ENCODE data around the gene LRIG1. TPM values are rescaled to one million over a fixed set of nuclear protein-coding genes. Genes with fewer than 3 reads are reported as not detected.

LRIG1 gene, protein sequence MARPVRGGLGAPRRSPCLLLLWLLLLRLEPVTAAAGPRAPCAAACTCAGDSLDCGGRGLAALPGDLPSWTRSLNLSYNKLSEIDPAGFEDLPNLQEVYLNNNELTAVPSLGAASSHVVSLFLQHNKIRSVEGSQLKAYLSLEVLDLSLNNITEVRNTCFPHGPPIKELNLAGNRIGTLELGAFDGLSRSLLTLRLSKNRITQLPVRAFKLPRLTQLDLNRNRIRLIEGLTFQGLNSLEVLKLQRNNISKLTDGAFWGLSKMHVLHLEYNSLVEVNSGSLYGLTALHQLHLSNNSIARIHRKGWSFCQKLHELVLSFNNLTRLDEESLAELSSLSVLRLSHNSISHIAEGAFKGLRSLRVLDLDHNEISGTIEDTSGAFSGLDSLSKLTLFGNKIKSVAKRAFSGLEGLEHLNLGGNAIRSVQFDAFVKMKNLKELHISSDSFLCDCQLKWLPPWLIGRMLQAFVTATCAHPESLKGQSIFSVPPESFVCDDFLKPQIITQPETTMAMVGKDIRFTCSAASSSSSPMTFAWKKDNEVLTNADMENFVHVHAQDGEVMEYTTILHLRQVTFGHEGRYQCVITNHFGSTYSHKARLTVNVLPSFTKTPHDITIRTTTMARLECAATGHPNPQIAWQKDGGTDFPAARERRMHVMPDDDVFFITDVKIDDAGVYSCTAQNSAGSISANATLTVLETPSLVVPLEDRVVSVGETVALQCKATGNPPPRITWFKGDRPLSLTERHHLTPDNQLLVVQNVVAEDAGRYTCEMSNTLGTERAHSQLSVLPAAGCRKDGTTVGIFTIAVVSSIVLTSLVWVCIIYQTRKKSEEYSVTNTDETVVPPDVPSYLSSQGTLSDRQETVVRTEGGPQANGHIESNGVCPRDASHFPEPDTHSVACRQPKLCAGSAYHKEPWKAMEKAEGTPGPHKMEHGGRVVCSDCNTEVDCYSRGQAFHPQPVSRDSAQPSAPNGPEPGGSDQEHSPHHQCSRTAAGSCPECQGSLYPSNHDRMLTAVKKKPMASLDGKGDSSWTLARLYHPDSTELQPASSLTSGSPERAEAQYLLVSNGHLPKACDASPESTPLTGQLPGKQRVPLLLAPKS
- 100 to 1,000 TPM; 150 to 226 (median 210) TPM for total RNA-seq
- polyA plus RNA-seq = 10 to 100 TPM in 1 of 3 donors, 1 to 10 TPM in 2; 4.2 to 36.1 (median 6.0) TPM

GRCh38 chr3:66500576-66501482 lies at the start of gene LRIG1:
Gene LRIG1, minus strand, starts transcription at chr3:66501022. Its CDS starts 615 bp downstream, at chr3:66500407.
- H3K27ac ChIP-seq = peak within 1 kb of the TSS; percentile 90 to 97 (median 94)
- H3K4me1 ChIP-seq = peaks cover 0 to 46% (median 40%) of the 10 kb centered on the region in 4 donors
- H3K4me3 ChIP-seq = peak within 1 kb of the TSS; percentile 82 to 99 (median 87)
- WGBS, 2 donors = 1% methylated on average over 109 of the region's 109 CpGs
- intact Hi-C loops (cut with DNase I) = loop anchor here (2.0 to 5.0 kb wide), 7 partner anchors 49 to 464 kb away; partner anchors contain the start of gene MAGI1
- TF ChIP-seq POLR2A (IDR thresholded peaks at IDR 0.05) (no peak), POLR2AphosphoS5 (IDR thresholded peaks at IDR 0.05) (peak; percentile 79 to 94 (median 89)), CTCF (IDR thresholded peaks at IDR 0.05) (peak; percentile 16 to 49 (median 32)), EP300 (IDR thresholded peaks at IDR 0.05) (peak in 1 of 4 donors; percentile 36)
- H3K36me3 ChIP-seq = no peaks in the 10 kb centered on the region
- peak; percentile 100 for DNase-seq
- no peaks in the 10 kb centered on the region for H3K9me3 ChIP-seq
- H3K27me3 ChIP-seq = no peaks in the 10 kb centered on the region

DNA sequence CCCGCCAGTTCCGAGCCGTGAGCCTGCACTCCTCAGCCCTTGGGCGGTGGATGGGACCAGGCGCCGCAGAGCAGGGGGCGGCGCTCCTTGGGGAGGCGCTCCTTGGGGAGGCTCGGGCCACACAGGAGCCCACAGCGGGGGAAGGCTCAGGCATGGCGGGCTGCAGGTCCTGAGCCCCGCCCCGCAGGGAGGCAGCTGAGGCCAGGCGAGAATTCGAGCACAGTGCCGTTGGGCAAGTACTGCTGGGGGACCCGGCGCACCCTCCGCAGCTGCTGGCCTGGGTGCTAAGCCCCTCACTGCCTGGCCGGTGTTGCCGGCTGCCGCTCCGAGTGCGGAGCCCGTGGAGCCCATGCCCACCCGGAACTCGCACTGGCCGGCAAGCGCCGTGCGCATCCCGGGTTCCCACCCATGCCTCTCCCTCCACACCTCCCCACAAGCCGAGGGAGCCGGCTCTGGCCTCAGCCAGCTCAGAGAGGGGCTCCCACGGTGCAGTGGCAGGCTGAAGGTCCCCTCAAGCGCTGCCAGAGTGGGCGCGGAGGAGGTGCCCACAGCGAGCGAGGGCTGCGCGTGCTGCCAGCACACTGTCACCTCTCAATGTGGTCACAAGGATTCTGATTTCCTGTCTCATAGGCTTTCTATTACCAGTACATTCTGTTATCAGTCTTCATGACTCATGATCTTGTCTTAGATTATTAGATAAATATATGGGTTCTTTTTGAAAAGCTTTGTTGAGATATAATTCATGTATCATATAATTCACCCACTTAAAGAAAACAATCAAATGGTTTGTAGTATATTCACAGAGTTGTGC lies 44.0 kb upstream of the LRIG1 start:
- WGBS, 2 donors = 97% methylated on average over 43 of the region's 43 CpGs
- no peaks in the 10 kb centered on the region for H3K9me3 ChIP-seq
- intact Hi-C loops (cut with DNase I) = no loop called here
- TF ChIP-seq POLR2AphosphoS5 (IDR thresholded peaks at IDR 0.05) (no peak), POLR2A (IDR thresholded peaks at IDR 0.05) (no peak)
- DNase-seq = no peak
- H3K27ac ChIP-seq = no peak overlapping the region
- no peak overlapping the region for H3K4me3 ChIP-seq
- no peaks in the 10 kb centered on the region for H3K36me3 ChIP-seq
- no peaks in the 10 kb centered on the region for H3K4me1 ChIP-seq
- no peaks in the 10 kb centered on the region for H3K27me3 ChIP-seq

DNA sequence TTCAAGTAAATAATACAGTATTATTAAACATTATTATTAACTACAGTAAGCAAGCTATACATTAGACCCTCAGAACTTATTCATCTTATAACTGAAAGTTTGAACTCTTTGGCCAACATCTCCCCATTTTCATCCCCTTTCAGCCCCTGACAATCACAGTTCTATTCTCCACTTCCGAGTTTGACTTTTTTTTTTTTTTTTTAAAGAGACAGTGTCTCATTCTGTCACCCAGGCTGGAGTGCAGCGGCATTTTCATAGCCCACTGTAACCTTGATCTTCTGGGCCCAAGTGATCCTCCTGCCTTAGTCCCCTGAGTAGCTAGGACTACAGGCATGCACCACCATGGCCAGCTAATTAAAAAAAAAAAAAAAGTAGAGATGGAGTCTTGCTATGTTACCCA lies 41.3 kb upstream of the LRIG1 start:
- TF ChIP-seq CTCF (IDR thresholded peaks at IDR 0.05) (no peak), POLR2A (IDR thresholded peaks at IDR 0.05) (no peak), POLR2AphosphoS5 (IDR thresholded peaks at IDR 0.05) (no peak), EP300 (IDR thresholded peaks at IDR 0.05) (no peak)
- no peaks in the 10 kb centered on the region for H3K9me3 ChIP-seq
- intact Hi-C loops (cut with DNase I) = no loop called here
- H3K36me3 ChIP-seq = no peaks in the 10 kb centered on the region
- 43 to 73% methylated on average over 2 of the region's 2 CpGs for WGBS, 2 donors
- H3K27me3 ChIP-seq = no peaks in the 10 kb centered on the region
- no peak overlapping the region for H3K4me3 ChIP-seq
- no peak for DNase-seq
- H3K27ac ChIP-seq = no peak overlapping the region
- H3K4me1 ChIP-seq = no peaks in the 10 kb centered on the region

- no peaks in the 10 kb centered on the region for H3K27me3 ChIP-seq
- H3K4me3 ChIP-seq = no peak overlapping the region
- 88 to 89% methylated on average over 3 of the region's 3 CpGs for WGBS, 2 donors
- intact Hi-C loops (cut with DNase I) = no loop called here
- no peaks in the 10 kb centered on the region for H3K9me3 ChIP-seq
- no peak overlapping the region for H3K27ac ChIP-seq
- no peak for TF ChIP-seq POLR2AphosphoS5 (IDR thresholded peaks at IDR 0.05)
- no peak for TF ChIP-seq CTCF (IDR thresholded peaks at IDR 0.05)
- no peak for TF ChIP-seq POLR2A (IDR thresholded peaks at IDR 0.05)
- TF ChIP-seq EP300 (IDR thresholded peaks at IDR 0.05) = no peak
- no peak for DNase-seq
- no peaks in the 10 kb centered on the region for H3K4me1 ChIP-seq
- H3K36me3 ChIP-seq = no peaks in the 10 kb centered on the region
These were observed 38.7 kb upstream of the LRIG1 start for GRCh38 chr3:66539466-66539989.

All from sigmoid colon (tissue), 7 donors.